ENCODE measurements around the gene ETV7. TPM values are rescaled to one million over a fixed set of nuclear protein-coding genes. Genes with fewer than 3 reads are reported as not detected.

ETV7 gene
- total RNA-seq, 1 experiment from 2014 or later = 0.58 TPM

DNA sequence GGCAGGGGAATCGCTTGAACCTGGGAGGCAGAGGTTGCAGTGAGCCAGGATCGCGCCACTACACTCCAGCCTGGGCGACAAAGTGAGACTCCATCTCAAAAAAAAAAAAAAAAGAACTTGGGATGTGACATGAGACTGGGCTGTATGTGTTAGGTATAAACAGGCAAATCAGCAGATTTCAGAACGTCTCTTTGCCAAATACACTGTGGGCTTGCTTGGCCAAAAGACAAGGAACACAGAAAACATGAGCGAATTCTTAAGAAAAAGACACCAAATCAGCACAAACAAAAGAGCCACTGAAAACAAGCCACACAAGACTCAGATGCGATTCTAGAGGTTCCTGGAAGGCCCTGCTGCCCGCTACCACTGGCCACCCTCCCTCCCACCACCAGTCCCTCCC, 12.5 kb downstream of the ETV7 start:
- POLR2A ChIA-PET (ENCODE audit: low non-redundant PET) = no interaction called here
- no peak for TF ChIP-seq EZH2 (IDR thresholded peaks at IDR 0.05; ENCODE audit: borderline replicate concordance, low read depth, low read length, poor library complexity, severe bottlenecking)
- TF ChIP-seq, protein P1, sequence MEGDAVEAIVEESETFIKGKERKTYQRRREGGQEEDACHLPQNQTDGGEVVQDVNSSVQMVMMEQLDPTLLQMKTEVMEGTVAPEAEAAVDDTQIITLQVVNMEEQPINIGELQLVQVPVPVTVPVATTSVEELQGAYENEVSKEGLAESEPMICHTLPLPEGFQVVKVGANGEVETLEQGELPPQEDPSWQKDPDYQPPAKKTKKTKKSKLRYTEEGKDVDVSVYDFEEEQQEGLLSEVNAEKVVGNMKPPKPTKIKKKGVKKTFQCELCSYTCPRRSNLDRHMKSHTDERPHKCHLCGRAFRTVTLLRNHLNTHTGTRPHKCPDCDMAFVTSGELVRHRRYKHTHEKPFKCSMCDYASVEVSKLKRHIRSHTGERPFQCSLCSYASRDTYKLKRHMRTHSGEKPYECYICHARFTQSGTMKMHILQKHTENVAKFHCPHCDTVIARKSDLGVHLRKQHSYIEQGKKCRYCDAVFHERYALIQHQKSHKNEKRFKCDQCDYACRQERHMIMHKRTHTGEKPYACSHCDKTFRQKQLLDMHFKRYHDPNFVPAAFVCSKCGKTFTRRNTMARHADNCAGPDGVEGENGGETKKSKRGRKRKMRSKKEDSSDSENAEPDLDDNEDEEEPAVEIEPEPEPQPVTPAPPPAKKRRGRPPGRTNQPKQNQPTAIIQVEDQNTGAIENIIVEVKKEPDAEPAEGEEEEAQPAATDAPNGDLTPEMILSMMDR (conservative IDR thresholded peaks at IDR 0.05; ENCODE audit: low read depth, low read length) = no peak
- BruUV-seq (replicated peaks) = no TSS peak
- Histone ChIP-seq H3K27me3 (replicated peaks; ENCODE audit: insufficient read depth, low read depth, low read length, poor library complexity) (no peaks in the 10 kb centered on the region), H3K9me3 (ENCODE audit: low read depth, low read length, poor library complexity, severe bottlenecking) (no peaks in the 10 kb centered on the region), H3K36me3 (ENCODE audit: insufficient read depth, low read length, poor library complexity, severe bottlenecking) (no peaks in the 10 kb centered on the region), H3K4me3 (ENCODE audit: low read depth, low read length, poor library complexity, severe bottlenecking) (no peak overlapping the region), H3K4me1 (ENCODE audit: insufficient read depth, low read length, poor library complexity, severe bottlenecking) (no peaks in the 10 kb centered on the region), H3K27ac (ENCODE audit: low read depth, low read length, poor library complexity, severe bottlenecking) (no peak overlapping the region)
- DNase-seq (ENCODE audit: low spot score) = no peak
- intact Hi-C loops (cut with micrococcal nuclease; ENCODE audit: unreplicated experiment) = no loop called here
- CTCF ChIA-PET = no interaction called here

DNA sequence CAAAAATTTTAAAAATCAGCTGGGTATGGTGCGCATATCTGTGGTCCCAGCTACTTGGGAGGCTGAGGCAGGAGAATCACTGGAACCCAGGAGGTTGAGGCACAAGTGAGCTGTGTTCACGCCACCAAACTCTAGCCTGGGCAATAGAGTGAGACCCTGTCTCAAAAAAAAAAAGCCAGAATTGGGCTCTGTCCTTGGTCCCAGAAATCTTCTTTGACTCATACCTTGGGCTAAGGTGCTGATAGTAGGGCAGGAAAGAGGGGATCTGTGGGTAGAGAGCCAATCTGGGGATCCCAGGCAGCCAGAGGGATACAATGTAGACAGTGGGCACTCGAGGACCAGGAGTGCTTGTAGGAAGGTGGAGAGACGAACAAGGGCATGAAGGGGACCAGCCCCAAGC, 13.3 kb downstream of the ETV7 start:
- BruUV-seq (replicated peaks) = no TSS peak
- Histone ChIP-seq H3K27me3 (replicated peaks; ENCODE audit: insufficient read depth, low read depth, low read length, poor library complexity) (no peaks in the 10 kb centered on the region), H3K4me1 (ENCODE audit: insufficient read depth, low read length, poor library complexity, severe bottlenecking) (no peaks in the 10 kb centered on the region), H3K9me3 (ENCODE audit: low read depth, low read length, poor library complexity, severe bottlenecking) (no peaks in the 10 kb centered on the region), H3K27ac (ENCODE audit: low read depth, low read length, poor library complexity, severe bottlenecking) (no peak overlapping the region), H3K4me3 (ENCODE audit: low read depth, low read length, poor library complexity, severe bottlenecking) (no peak overlapping the region), H3K36me3 (ENCODE audit: insufficient read depth, low read length, poor library complexity, severe bottlenecking) (no peaks in the 10 kb centered on the region)
- ChIA-PET POLR2A (ENCODE audit: low non-redundant PET) (interaction anchor here (0.5 kb wide), 1 partner anchor 14 kb away, joined by 4 read pairs; no protein-coding TSS in a partner anchor), CTCF (no interaction called here)
- no peak for DNase-seq (ENCODE audit: low spot score)
- intact Hi-C loops (cut with micrococcal nuclease; ENCODE audit: unreplicated experiment) = no loop called here
- TF ChIP-seq, protein P1 (conservative IDR thresholded peaks at IDR 0.05; ENCODE audit: low read depth, low read length) = no peak
- TF ChIP-seq EZH2 (IDR thresholded peaks at IDR 0.05; ENCODE audit: borderline replicate concordance, low read depth, low read length, poor library complexity, severe bottlenecking) = no peak

DNA sequence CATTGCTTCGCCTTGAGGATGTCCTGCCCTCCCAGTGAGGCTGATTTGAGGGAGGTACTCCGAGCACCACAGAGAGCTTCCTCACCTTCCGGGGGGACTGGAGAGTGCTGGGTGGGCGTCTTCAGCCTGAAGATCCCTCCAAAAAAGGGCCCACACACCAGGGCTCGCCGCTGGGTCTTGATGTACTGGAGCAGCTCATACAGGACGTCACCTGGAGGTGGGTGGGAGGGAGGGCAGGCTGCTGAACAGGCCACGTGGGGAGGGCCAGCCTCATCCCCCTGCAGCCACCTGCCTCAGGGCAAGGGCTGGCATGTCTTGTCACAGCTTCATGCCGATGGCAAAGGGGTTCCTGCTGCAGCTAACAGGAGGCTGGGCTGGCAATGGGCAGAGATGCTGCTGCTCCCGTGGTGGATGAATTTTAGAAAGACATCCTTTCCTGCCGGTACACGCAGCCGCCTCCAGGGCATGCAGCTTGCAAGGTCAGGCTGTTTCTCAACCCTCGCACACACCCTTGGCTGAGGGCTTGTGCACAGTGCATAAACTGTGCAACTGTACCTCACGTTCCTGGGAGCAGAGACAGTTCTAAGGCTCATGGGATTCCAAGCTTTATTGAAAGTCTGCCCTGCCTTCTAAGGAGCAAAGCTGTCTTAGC, 14.0 kb downstream of the ETV7 start:
- H3K9me3 ChIP-seq (ENCODE audit: low read depth, low read length, poor library complexity, severe bottlenecking) = no peaks in the 10 kb centered on the region
- no TSS peak for BruUV-seq (replicated peaks)
- POLR2A ChIA-PET (ENCODE audit: low non-redundant PET) = interaction anchor here (0.6 kb wide), 1 partner anchor 115 kb away, joined by 3 read pairs; no protein-coding TSS in a partner anchor
- intact Hi-C loops (cut with micrococcal nuclease; ENCODE audit: unreplicated experiment) = no loop called here
- no peak for DNase-seq (ENCODE audit: low spot score)
- TF ChIP-seq EZH2 (IDR thresholded peaks at IDR 0.05; ENCODE audit: borderline replicate concordance, low read depth, low read length, poor library complexity, severe bottlenecking) = no peak
- TF ChIP-seq, protein P1 (conservative IDR thresholded peaks at IDR 0.05; ENCODE audit: low read depth, low read length) = no peak
- no peaks in the 10 kb centered on the region for H3K27me3 ChIP-seq (replicated peaks; ENCODE audit: insufficient read depth, low read depth, low read length, poor library complexity)
- H3K4me1 ChIP-seq (ENCODE audit: insufficient read depth, low read length, poor library complexity, severe bottlenecking) = no peaks in the 10 kb centered on the region
- H3K36me3 ChIP-seq (ENCODE audit: insufficient read depth, low read length, poor library complexity, severe bottlenecking) = no peaks in the 10 kb centered on the region
- no peak overlapping the region for H3K4me3 ChIP-seq (ENCODE audit: low read depth, low read length, poor library complexity, severe bottlenecking)
- no peak overlapping the region for H3K27ac ChIP-seq (ENCODE audit: low read depth, low read length, poor library complexity, severe bottlenecking)
- CTCF ChIA-PET = no interaction called here

Data from A673 (cell line).